H1 (cell line): ENCODE measurements around the gene RNASE4. TPM values are rescaled to one million over a fixed set of nuclear protein-coding genes. Genes with fewer than 3 reads are reported as not detected.

Source experiments
- CTCF ChIA-PET: fragments of 300-600 bp; sonication (Branson Sonifier 250); formaldehyde crosslinking; loops from one replicate; lab custom pipeline; 2021; ENCODE audit not compliant: partially characterized antibody; lab: Charles Lee
- POLR2A ChIA-PET: fragments of 300-600 bp; sonication (Branson Sonifier 250); formaldehyde crosslinking; loops from one replicate; lab custom pipeline; 2021; ENCODE audit warnings: inconsistent platforms; ENCODE audit not compliant: partially characterized antibody; lab: Charles Lee
- DNase-seq, 2 experiments: peaks; one replicate each; pipeline versions ENCODE4 v3.0.0 to v3.0.0-alpha.2; 2010 to 2022; ENCODE audit warnings: low spot score in 2 of 2, low read depth in 1 of 2, mixed read lengths in 1 of 2
- FAIRE-seq: peaks from 2 replicates; lab custom pipeline; 2011; peaks lifted over from hg19 to GRCh38; lab: Jason Lieb, UNC
- H2AFZ ChIP-seq: 2 replicates; pipeline ENCODE4 v1.8.1; 2012; ENCODE audit warnings: low read length, inconsistent platforms
- H2AK5ac ChIP-seq: 2 replicates; pipeline ENCODE4 v1.6.1; 2013; ENCODE audit warnings: low read depth, low read length
- H2BK120ac ChIP-seq: replicated peaks from 2 replicates; pipeline ENCODE3; 2013; ENCODE audit warnings: low read depth, low read length, inconsistent platforms
- H2BK12ac ChIP-seq: 2 replicates; pipeline ENCODE4 v1.6.1; 2013; ENCODE audit warnings: low read depth, low read length
- H2BK15ac ChIP-seq: 2 replicates; pipeline ENCODE4 v1.6.1; 2013; ENCODE audit warnings: low read length
- H2BK20ac ChIP-seq: 2 replicates; pipeline ENCODE4 v1.6.1; 2013; ENCODE audit warnings: low read length
- H2BK5ac ChIP-seq: 2 replicates; pipeline ENCODE4 v1.6.1; 2013; ENCODE audit warnings: low read depth, low read length
- H3K14ac ChIP-seq: 2 replicates; pipeline ENCODE4 v1.6.1; 2013; ENCODE audit warnings: inconsistent platforms; ENCODE audit not compliant: insufficient read length
- H3K18ac ChIP-seq: 2 replicates; pipeline ENCODE4 v1.6.1; 2013; ENCODE audit warnings: low read length; ENCODE audit errors: extremely low read depth
- H3K23ac ChIP-seq: 2 replicates; pipeline ENCODE4 v1.6.1; 2013; ENCODE audit warnings: inconsistent platforms; ENCODE audit not compliant: insufficient read length
- H3K23me2 ChIP-seq: 2 replicates; pipeline ENCODE4 v1.6.1; 2013; ENCODE audit warnings: low read depth, low read length
- H3K27ac ChIP-seq: 2 replicates; pipeline ENCODE4 v1.6.1; 2011; ENCODE audit warnings: low read depth, low read length, inconsistent platforms
- H3K27me3 ChIP-seq, 4 experiments: replicated peaks in 1 of 4; 1 replicate in 1 of 4; 2 replicates in 3 of 4; pipeline versions ENCODE4 v1.6.1 to v1.8.1; 2011 to 2013; ENCODE audit warnings: low read length in 3 of 4, mild to moderate bottlenecking in 3 of 4, inconsistent platforms in 2 of 4, mixed read lengths in 2 of 4, moderate library complexity in 1 of 4; ENCODE audit not compliant: control insufficient read depth in 3 of 4, insufficient read depth in 3 of 4; ENCODE audit errors: extremely low read depth in 1 of 4
- H3K36me3 ChIP-seq, 4 experiments: 2 replicates each; pipeline versions ENCODE4 v1.6.1 to v1.8.1; 2011 to 2013; ENCODE audit warnings: mild to moderate bottlenecking in 4 of 4, low read length in 3 of 4, moderate library complexity in 2 of 4, control low read depth in 1 of 4, inconsistent platforms in 1 of 4; ENCODE audit not compliant: insufficient read depth in 4 of 4, control insufficient read depth in 2 of 4
- H3K4ac ChIP-seq: replicated peaks from 2 replicates; pipeline ENCODE3; 2013; ENCODE audit warnings: low read length, low read depth, mixed read lengths, inconsistent platforms; ENCODE audit not compliant: insufficient read length
- H3K4me1 ChIP-seq, 4 experiments: replicated peaks in 1 of 4; 1 replicate in 1 of 4; 2 replicates in 3 of 4; pipeline versions ENCODE4 v1.6.1 to v1.8.1; 2011 to 2013; ENCODE audit warnings: low read length in 3 of 4, inconsistent platforms in 2 of 4, mixed read lengths in 1 of 4; ENCODE audit not compliant: insufficient read depth in 4 of 4, control insufficient read depth in 3 of 4
- H3K4me2 ChIP-seq, 2 experiments: 2 replicates each; pipeline versions ENCODE4 v1.6.1 to v1.8.1; 2011 to 2013; ENCODE audit warnings: low read depth in 2 of 2, low read length in 2 of 2, control low read depth in 1 of 2, inconsistent platforms in 1 of 2, mild to moderate bottlenecking in 1 of 2; ENCODE audit not compliant: insufficient read depth in 1 of 2
- H3K4me3 ChIP-seq, 4 experiments: fragments of 200-600, 300-600 bp in 1 of 4; sonication (generic), shearing (Covaris generic), sonication (Bioruptor Twin) in 1 of 4; 2 replicates each; pipeline versions ENCODE4 v1.5.1 to v1.8.1; 2011 to 2016; ENCODE audit warnings: low read length in 4 of 4, low read depth in 3 of 4, control low read depth in 2 of 4, inconsistent platforms in 2 of 4, mild to moderate bottlenecking in 2 of 4, mixed read lengths in 1 of 4, moderate library complexity in 1 of 4; ENCODE audit not compliant: insufficient read depth in 2 of 4; ENCODE audit errors: extremely low read depth in 1 of 4
- H3K56ac ChIP-seq: replicated peaks from 2 replicates; pipeline ENCODE3; 2013; ENCODE audit warnings: low read depth, mild to moderate bottlenecking, mixed read lengths, low read length, inconsistent platforms; ENCODE audit not compliant: insufficient read length
- H3K79me1 ChIP-seq: 2 replicates; pipeline ENCODE4 v1.6.1; 2013; ENCODE audit warnings: low read depth, low read length, control low read depth
- H3K79me2 ChIP-seq, 2 experiments: 2 replicates each; pipeline versions ENCODE4 v1.6.1 to v1.8.1; 2012 to 2013; ENCODE audit warnings: low read length in 2 of 2, mild to moderate bottlenecking in 2 of 2, inconsistent platforms in 1 of 2; ENCODE audit not compliant: insufficient read depth in 2 of 2, control insufficient read depth in 1 of 2
- H3K9ac ChIP-seq, 4 experiments: replicated peaks in 1 of 4; 1 replicate in 1 of 4; 2 replicates in 3 of 4; pipeline versions ENCODE4 v1.6.1 to v1.8.1; 2011 to 2013; ENCODE audit warnings: low read depth in 3 of 4, low read length in 3 of 4, control low read depth in 2 of 4, mild to moderate bottlenecking in 2 of 4, moderate library complexity in 2 of 4, inconsistent platforms in 1 of 4; ENCODE audit errors: extremely low read depth in 1 of 4
- H3K9me3 ChIP-seq, 2 experiments: 2 replicates each; pipeline versions ENCODE4 v1.6.1 to v1.8.1; 2012 to 2013; ENCODE audit warnings: mild to moderate bottlenecking in 2 of 2, moderate library complexity in 2 of 2, control low read depth in 1 of 2, inconsistent platforms in 1 of 2, low read depth in 1 of 2, low read length in 1 of 2, mixed read lengths in 1 of 2; ENCODE audit not compliant: insufficient read depth in 2 of 2
- H4K20me1 ChIP-seq, 2 experiments: replicated peaks in 1 of 2; 2 replicates each; pipeline versions ENCODE3 to v1.8.1; 2011 to 2013; ENCODE audit warnings: inconsistent platforms in 2 of 2, low read length in 2 of 2, mild to moderate bottlenecking in 1 of 2; ENCODE audit not compliant: insufficient read depth in 2 of 2, control insufficient read depth in 1 of 2
- H4K5ac ChIP-seq: 2 replicates; pipeline ENCODE4 v1.6.1; 2013; ENCODE audit warnings: low read length, low read depth, mixed read lengths, inconsistent platforms; ENCODE audit not compliant: insufficient read length
- H4K8ac ChIP-seq: 2 replicates; pipeline ENCODE4 v1.8.0; 2013; ENCODE audit warnings: mild to moderate bottlenecking, moderate library complexity, low read length, inconsistent platforms; ENCODE audit not compliant: insufficient read depth; ENCODE audit errors: extremely low read depth
- H4K91ac ChIP-seq: replicated peaks from 2 replicates; pipeline ENCODE3; 2013; ENCODE audit warnings: low read length, mixed read lengths, inconsistent platforms; ENCODE audit not compliant: insufficient read length
- EZH2 ChIP-seq: fragments of 200-600 bp; sonication (generic); IDR thresholded peaks from 2 replicates; pipeline ENCODE4 v1.7.1; 2012; ENCODE audit warnings: low read depth, mild to moderate bottlenecking, moderate library complexity, low read length, inconsistent platforms; ENCODE audit not compliant: severe bottlenecking
- FOSL1 ChIP-seq: IDR thresholded peaks from 2 replicates; pipeline ENCODE4 v1.6.1; 2011; ENCODE audit warnings: mild to moderate bottlenecking, low read depth, low read length, moderate library complexity; ENCODE audit not compliant: insufficient read depth
- HDAC6 ChIP-seq: IDR thresholded peaks from one replicate; pipeline ENCODE4 v1.7.1; 2012; ENCODE audit warnings: low read depth, mild to moderate bottlenecking, inconsistent platforms, low read length, moderate library complexity
- JUND ChIP-seq: IDR thresholded peaks from 2 replicates; pipeline ENCODE4 v1.6.1; 2011; ENCODE audit warnings: mild to moderate bottlenecking, improper control_type of control experiment, low read length
- POU5F1 ChIP-seq: IDR thresholded peaks from 2 replicates; pipeline ENCODE4 v1.6.1; 2011; ENCODE audit warnings: low read depth, mild to moderate bottlenecking, low read length, moderate library complexity
- SIRT6 ChIP-seq: IDR thresholded peaks from one replicate; pipeline ENCODE4 v1.7.1; 2012; ENCODE audit warnings: low read length, inconsistent platforms
- SIX5 ChIP-seq: IDR thresholded peaks from 2 replicates; pipeline ENCODE4 v1.6.1; 2011; ENCODE audit warnings: mild to moderate bottlenecking, low read depth, low read length
- TCF12 ChIP-seq: IDR thresholded peaks from 2 replicates; pipeline ENCODE4 v1.6.1; 2011; ENCODE audit warnings: low read depth, mild to moderate bottlenecking, low read length
- USF2 ChIP-seq: IDR thresholded peaks from 2 replicates; pipeline ENCODE4 v1.6.1; 2011; ENCODE audit warnings: low read length, improper control_type of control experiment
- WGBS, 2 experiments: shearing (Covaris generic) in 1 of 2; methylation state at CpG; one replicate each; pipeline versions ENCODE4 v1.1.6 to v1.1.7; 2013 to 2015; ENCODE audit warnings: low lambda C conversion rate in 2 of 2, mixed read lengths in 2 of 2, inconsistent platforms in 1 of 2, low coverage in 1 of 2, missing lambda C conversion rate in 1 of 2; ENCODE audit not compliant: insufficient replicate concordance in 2 of 2, insufficient coverage in 1 of 2, insufficient read length in 1 of 2; ENCODE audit errors: extremely low coverage in 1 of 2, missing lambda C conversion rate in 1 of 2; 5-methylcytosine and 5-hydroxymethylcytosine counted together
- polyA plus RNA-seq, 7 experiments: library from polyadenylated mRNA; depleted of rRNA in 3 of 7; stranded (reverse) in 5 of 7; unstranded in 2 of 7; fragments of >200 nt in 5 of 7; fragments of 200-250 nt in 2 of 7; gene quantifications; 1 replicate in 5 of 7; 2 replicates in 1 of 7; 4 replicates in 1 of 7; pipeline versions ENCODE4 v1.2.1 to v1.2.3, GENCODE V29; 2011 to 2013; ENCODE audit warnings: missing spikeins in 2 of 7, mixed read lengths in 2 of 7
- total RNA-seq: library from RNA; stranded (reverse); fragmentation: NEBNext Ultra II Directional; extraction: Animal tissue kit (Norgen Biotek cat#: 25700); gene quantifications from 2 replicates; pipeline ENCODE4 v1.2.1, GENCODE V29; 2021

The RNASE4 gene
- total and polyA plus RNA-seq, 2 of the 8 experiments (the other 6 are each of a cell fraction or from before 2014, with no cell fraction given), result 0.61 to 3.5 TPM

- H3K4me3 ChIP-seq, result peak overlapping the region in 1 of 4 experiments; percentile 42; a peak in 1 of 8 replicates
- no peak for DNase-seq
- POLR2A ChIA-PET, result interaction anchor here (0.6 to 1.3 kb wide), 3 partner anchors 45 to 108 kb away, joined by 3 read pairs; no protein-coding TSS in a partner anchor
Observed at GRCh38 chr14:20707622-20708021, 23.3 kb downstream of the RNASE4 start.

More at GRCh38 chr14:20707622-20708021, 23.3 kb downstream of the RNASE4 start:
- no peak overlapping the region for H3K14ac ChIP-seq
- no peaks in the 10 kb centered on the region for H4K20me1 ChIP-seq
- peak overlapping the region; percentile 61; the same call in 1 of the 2 replicates for H2BK12ac ChIP-seq
- no peaks in the 10 kb centered on the region for H3K23me2 ChIP-seq
- H2BK20ac ChIP-seq, result peak overlapping the region; percentile 28; the same call in 1 of the 2 replicates
- peak overlapping the region; percentile 26; the same call in 1 of the 2 replicates for H2AK5ac ChIP-seq
- H3K27me3 ChIP-seq, result no peaks in the 10 kb centered on the region
- no peak overlapping the region for H4K8ac ChIP-seq
- no peak overlapping the region for H3K23ac ChIP-seq
- H2AFZ ChIP-seq, result no peak overlapping the region
- no peak overlapping the region for H3K4ac ChIP-seq
- H3K4me1 ChIP-seq, result peaks cover 0 to 3% (median 0%) of the 10 kb centered on the region in 4 experiments; a peak in 1 of 7 replicates
- H3K79me1 ChIP-seq, result no peaks in the 10 kb centered on the region
- no peak overlapping the region for H3K56ac ChIP-seq
- peaks cover 28 to 34% of the 10 kb centered on the region in 2 experiments for H3K9me3 ChIP-seq
- H3K36me3 ChIP-seq, result peaks cover 0 to 12% (median 0%) of the 10 kb centered on the region in 4 experiments; a peak in 3 of 8 replicates
- no peak overlapping the region for H3K9ac ChIP-seq
- peak overlapping the region; percentile 41; the same call in 1 of the 2 replicates for H3K27ac ChIP-seq
- peak overlapping the region; percentile 20 for H4K91ac ChIP-seq
- no peak for FAIRE-seq
- H2BK15ac ChIP-seq, result no peak overlapping the region
- no peaks in the 10 kb centered on the region for H3K79me2 ChIP-seq
- H3K4me2 ChIP-seq, result no peak overlapping the region
- H3K18ac ChIP-seq, result no peak overlapping the region; the same call in 1 of the 2 replicates
- TF ChIP-seq SIX5 (no peak), HDAC6 (no peak), JUND (no peak), SIRT6 (no peak), POU5F1 (no peak), EZH2 (no peak), TCF12 (no peak), FOSL1 (no peak), USF2 (no peak)
- H4K5ac ChIP-seq, result peak overlapping the region; percentile 34
- peak overlapping the region; percentile 80; the same call in 1 of the 2 replicates for H2BK5ac ChIP-seq
- 79% methylated on average over 2 of the region's 2 CpGs; no CpG with 5 or more reads in 1 of the 2 experiments for WGBS, 2 experiments
- CTCF ChIA-PET, result interaction anchor here (1.2 to 4.9 kb wide), 5 partner anchors 11 to 263 kb away, joined by 3 to 15 read pairs (median 5); no protein-coding TSS in a partner anchor
- H2BK120ac ChIP-seq, result peak overlapping the region; percentile 16
